ENCODE results near the gene FAM174B.
"Not testable (repeated sequence)": the region's sequence is repeated elsewhere in the genome, so short reads cannot be mapped to it uniquely, and the experiment has no call there.

Gene FAM174B

DNA sequence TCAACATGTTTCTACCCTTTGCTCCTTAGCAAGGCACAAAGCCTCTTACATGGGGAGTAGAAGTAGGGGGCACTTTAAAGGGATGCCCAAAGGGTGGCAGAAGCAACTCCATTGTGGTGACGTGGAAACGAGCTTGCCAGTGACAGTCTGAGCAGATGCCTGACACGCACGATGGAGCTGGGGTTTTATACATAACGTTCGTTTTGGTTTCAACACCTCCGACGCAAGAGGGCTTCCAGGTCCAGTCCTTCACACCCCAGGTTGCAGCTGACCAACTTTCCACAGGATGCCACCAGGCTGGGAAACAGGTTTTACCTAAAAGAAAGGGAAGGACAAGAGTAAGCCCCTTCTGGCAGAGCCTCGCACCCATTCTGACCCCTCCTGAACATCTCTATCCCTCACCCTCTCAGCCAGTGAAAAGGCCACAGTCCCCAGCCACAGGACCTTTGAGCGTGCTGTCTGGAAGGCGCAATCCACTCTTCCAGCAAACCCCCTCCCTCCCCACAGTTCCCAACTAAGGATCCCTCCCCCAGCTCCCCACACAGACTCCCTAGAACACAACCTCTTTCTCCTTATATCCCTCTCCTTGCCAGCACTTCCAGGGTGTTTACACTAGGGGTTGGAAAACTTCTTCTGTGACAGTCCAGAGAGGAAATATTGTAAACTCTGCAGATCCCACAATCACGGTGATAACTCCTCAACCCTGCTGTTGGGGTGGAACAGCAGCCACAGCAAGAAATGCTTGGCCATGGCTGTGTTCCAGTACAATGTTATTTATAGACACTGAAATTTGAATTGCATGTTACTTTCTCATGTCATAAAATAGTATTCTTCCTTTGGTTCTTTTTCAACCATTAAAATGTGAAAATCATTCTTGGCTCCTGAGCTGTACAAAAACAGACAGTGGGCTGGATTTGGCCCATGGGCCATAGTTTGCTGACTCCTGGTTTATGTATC lies 36.2 kb downstream of the FAM174B start:
- no peak for DNase-seq (ENCODE audit: low spot score)

DNA sequence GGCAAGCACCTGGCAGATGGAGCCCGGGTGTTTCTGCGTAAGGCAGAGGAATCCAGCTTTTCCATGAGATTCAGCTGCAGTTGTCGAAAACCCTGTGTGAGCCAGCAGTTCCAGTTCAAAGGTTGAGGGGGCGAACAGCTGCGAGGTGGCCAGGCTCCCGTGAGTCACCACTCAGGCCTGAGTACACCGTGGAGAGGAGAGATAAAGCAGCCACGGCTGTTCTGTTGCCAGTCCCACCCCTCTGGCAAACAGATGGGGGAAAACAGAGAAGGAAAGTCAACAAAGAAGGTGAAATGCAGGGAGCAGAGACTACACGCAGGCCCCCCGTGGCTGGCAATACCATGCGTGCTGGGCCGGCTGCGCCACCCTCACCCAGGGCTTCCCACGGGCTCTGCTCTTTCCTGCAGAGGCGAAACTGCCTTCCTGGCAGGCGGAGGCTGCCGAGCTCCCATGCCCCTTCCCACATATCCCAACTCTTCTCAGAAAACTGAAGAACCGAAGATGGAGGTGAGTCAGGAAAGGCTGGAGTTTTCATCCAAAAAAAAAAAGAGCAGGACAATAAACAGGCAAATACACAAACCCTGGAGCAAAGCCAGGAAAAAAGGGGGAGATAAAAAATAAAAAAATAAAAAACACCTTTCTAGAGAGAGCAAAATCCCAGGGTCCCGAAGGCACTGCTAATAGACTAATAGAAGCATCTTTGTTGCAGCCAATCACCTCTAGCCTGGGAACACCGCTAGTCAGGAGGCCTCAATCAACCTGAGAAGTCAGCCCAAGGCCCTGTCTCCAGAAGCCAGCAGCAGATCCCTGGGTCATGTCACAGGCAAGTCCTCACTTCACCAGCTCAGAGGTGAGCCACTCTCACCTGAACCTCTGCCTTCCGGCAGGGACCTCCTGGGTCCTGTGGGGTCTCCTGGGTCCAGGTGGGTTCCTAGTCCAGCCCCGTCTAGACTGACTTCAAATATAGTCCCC lies 37.7 kb downstream of the FAM174B start:
- DNase-seq (ENCODE audit: low spot score): no peak

GRCh38 chr15:92616621-92617548 lies 38.7 kb downstream of the FAM174B start:
- DNase-seq (ENCODE audit: low spot score): no peak

DNA sequence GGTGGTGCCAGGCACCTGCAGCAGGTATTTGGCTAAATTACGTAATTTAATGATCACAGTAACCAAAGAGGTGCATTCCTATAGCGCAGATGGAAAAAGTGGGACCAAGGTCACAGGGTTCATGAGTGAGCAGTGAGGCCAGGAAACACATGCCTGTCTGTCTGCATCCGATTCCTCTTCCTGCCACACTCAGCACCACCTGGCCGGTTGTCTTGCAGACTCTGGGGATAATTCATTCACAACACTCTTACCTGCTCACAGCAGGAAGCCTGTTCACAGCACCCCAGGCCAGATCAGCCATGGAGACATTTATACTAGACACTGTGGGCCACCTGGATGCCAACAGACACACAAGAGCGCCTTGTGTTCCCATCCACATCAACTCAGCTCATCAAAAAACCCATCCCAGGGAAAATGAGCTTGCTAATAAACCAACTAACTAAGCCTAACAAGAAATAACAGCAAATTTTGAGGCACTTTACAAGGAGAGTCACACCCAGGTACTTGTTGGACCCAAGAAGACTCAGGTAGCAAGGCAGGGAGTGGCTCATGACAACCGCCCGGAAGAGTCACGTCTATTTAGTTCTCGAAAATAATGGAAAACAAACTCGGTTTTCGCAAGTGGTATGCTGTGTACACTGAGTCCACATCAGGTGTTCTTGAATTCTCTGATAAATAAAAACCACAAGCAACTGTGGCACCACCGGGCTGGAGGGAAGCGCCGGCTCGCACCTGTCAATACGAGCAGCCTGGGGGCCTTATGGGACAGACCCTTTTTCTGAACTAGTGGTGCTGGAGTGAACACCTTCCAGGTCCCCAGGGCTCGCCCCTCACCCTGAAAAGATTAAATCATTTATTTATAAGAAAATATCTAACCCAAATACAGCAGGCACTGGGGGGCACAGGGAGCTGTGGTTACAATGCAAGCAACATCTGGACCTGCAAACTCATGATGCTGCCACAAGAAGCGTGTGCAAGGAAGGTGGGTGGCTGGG lies 40.5 kb downstream of the FAM174B start:
- no peak for DNase-seq (ENCODE audit: low spot score)

GRCh38 chr15:92614301-92614700 lies 41.3 kb downstream of the FAM174B start:
- DNase-seq (ENCODE audit: low spot score): no peak

DNA sequence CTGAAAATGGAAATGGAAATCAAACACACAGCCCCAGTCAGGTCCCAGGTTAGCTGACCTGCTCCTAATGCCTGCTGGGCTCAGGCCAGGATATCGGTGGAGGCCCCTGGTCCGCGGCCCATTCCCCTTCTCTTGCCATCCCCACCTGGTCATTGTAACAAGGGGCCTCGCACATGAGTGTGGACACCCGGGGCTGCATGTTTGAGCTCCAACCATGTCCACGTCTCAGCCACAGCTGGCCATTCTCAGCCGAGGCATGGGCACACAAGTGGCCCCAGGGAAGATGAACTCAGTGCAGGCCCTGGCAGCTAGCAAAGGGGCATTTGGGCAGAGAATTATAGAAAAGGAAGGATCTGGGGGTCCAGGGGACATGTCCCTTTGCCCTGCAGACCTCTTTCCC lies 41.7 kb downstream of the FAM174B start:
- DNase-seq (ENCODE audit: low spot score): no peak

DNA sequence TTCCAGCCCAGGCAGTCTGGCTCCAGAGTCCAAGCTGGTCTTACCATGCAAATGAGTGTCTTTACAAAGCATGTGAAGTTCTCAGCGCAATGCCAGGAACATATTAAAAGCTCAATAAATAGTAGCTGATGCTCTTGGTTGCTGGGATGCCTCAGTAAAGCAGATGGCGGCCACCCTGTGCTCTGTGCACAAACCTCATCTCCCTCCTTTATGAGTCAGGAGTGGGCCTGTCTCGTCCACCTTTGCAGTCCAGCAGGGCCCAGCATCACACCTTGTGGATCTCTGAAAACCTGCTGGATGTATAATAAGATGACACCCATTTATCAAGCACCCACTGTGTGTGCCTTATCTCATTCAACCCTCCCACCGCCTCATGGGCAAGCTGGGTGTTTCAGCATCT lies 42.7 kb downstream of the FAM174B start:
- DNase-seq (ENCODE audit: low spot score): no peak

GRCh38 chr15:92611995-92612745 lies 43.4 kb downstream of the FAM174B start:
- no peak for DNase-seq (ENCODE audit: low spot score)

- no peak for DNase-seq (ENCODE audit: low spot score)
Measured at GRCh38 chr15:92611150-92611549, 44.4 kb downstream of the FAM174B start.

- no peak for DNase-seq (ENCODE audit: low spot score)
Measured at GRCh38 chr15:92610101-92610520, 45.5 kb downstream of the FAM174B start.

DNA sequence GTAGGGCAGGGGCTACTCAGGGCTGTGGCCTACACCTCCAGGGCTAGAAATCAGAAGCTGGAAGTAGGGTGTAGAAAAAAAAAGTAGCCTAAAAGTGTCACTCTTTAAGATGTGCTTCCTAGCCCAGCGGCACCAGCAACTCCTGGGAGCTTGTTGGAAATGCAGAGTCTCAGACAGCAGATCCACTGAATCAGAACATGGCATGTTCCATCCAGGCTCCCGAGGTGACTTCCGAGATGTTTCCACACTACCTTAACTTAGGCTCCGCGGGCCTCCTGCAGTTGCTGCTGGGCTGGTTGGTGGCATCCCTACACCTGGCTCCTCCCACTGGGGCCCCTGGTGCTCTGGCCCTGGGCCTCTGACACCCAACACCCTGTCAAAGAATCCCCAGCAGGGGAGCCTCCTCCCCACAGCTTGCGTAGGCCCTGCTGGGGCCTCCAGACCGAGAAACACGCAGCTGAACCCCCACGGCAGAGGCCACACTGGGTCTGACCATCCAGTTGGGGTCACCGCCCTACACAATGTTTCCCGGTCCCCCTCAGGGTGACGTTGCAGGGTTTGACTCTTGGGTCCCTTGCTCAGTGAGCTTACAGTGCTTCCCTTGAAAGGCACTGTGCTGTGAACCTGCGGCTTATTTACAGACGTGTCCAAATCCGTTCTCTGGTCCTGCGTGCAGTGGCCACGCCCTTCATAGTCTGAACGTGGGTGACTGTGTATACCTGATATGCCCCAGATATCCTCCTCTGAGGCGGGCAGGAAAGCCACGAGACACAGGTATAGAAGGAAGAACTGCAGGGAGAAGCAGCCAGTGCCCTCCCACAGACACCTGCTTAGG lies 46.5 kb downstream of the FAM174B start:
- no peak for DNase-seq (ENCODE audit: low spot score)

GRCh38 chr15:92606836-92607150 lies 48.8 kb downstream of the FAM174B start:
- DNase-seq (ENCODE audit: low spot score): not testable (repeated sequence)

DNA sequence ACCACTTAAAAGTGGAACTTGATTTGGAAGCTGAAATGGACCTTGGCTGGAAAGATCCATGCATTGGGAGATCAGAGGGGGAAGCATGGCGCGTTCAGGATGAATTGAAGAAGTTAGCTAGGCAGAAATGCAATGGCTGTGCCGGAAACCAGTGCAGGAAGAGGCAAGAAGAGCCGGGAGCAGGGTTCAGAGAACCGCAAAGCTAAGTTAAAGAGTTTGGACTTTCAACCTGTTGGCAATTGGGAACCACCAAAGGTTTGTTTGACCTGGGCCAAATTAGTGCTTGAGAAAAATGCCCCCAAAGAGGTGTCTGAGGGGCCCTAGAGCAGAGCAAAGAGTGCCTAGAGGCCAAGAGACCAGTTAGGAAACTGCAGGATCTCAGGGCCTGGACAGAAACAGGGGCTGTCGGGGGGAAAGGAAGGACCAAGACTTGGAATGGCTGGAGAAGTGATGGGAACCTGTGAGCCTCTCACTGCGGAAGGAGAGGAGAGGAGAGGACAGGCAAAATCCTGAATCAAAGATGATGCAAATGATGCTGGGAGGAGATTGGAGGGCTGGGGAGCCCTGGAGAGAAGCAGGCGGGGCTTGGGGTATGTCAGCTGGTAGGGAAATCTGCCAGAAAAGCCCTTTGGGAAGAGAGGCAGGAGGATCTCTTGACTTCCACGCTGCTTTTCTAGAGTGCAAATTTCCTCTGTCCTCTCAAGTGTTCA lies 49.3 kb downstream of the FAM174B start:
- DNase-seq (ENCODE audit: low spot score): no peak

DNA sequence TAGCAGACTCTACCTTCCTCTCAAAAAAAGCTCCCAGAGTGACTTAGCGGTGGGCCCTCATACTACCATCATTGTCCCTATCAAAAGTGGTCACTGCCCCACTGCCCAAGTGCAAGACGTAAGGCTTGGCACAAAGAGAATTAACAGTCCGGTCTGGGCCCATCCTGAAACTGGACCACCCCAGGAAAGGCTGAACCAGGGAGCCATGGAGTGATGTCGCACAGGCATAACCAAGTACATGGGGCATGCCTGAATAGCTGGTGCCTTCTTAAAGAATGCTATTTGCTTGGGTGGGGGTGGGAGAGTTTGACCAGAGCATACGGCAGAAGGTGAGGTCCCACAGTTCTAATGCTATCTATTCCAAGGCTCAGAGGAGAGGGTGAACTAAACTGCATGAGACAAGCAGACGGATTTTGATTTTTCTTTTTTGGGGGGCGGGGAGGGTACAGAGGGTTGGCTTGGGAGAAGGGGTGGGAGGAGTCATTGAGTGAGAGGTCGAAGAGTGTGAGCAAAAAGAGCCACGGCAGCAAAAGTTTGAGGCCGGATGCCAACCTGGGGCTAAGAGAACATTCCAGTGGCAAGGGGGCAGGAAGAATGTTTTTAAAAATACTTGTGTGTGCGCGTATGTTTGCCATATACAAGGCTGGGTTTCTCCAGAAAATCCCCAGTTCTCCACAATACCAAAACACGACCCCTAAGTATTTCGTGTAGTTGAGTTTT lies 50.2 kb downstream of the FAM174B start:
- DNase-seq (ENCODE audit: low spot score): no peak

DNA sequence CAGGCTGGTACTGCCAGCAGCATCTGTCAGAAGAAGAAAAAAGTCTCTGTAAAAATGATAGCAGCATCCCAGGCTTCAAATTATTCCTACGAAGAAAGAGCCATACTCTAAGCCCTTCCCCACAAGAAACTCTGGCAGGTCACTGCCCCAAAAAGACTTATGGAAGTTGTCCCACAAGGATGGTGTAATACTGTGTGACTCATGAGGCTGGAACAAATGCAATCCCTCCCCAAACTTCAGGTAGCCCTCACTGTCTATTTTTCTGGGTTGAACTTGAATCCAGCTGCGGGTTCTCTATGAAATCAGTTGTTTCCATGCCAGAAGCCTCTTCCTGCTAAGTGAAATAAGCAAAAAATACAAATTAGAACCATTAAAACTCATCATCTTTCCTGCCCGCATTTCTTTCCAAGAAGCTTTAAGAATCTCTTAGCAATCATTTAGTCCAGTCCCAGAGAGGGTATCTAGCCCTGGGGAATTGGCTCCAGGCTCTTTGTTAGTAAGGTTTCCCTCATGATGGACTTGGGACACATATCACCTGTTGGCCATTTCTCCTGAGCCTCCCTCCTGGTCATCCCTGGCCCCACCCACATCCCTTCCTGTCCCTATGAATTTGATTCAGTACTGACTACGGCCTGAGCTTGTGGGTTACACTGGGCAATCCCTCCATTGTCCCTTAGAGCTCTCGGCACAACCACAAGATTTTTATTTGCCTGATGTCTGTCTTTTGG lies 51.7 kb downstream of the FAM174B start:
- DNase-seq (ENCODE audit: low spot score): no peak

- no peak for DNase-seq (ENCODE audit: low spot score)
Measured at GRCh38 chr15:92603278-92603677, 52.3 kb downstream of the FAM174B start.

GRCh38 chr15:92602267-92602593 lies 53.3 kb downstream of the FAM174B start:
- DNase-seq (ENCODE audit: low spot score): no peak

Measured in SK-N-DZ (cell line).